Measurements from ENCODE around the gene DIPK1A.
A peak's percentile ranks its signal among the peaks of the same experiment; 100 is the strongest.

Gene DIPK1A

GRCh38 chr1:92844439-92844838 lies 116.8 kb downstream of the DIPK1A start:
- DNase-seq (ENCODE audit: insufficient read length) (no peak), FAIRE-seq (no peak)
- TF ChIP-seq TAF1 (IDR thresholded peaks at IDR 0.05; ENCODE audit: borderline replicate concordance, low read depth, low read length) (no peak), POLR2AphosphoS5 (IDR thresholded peaks at IDR 0.05; ENCODE audit: low read depth, low read length) (no peak), POLR2A (IDR thresholded peaks at IDR 0.05; ENCODE audit: low read depth, low read length) (no peak)

DNA sequence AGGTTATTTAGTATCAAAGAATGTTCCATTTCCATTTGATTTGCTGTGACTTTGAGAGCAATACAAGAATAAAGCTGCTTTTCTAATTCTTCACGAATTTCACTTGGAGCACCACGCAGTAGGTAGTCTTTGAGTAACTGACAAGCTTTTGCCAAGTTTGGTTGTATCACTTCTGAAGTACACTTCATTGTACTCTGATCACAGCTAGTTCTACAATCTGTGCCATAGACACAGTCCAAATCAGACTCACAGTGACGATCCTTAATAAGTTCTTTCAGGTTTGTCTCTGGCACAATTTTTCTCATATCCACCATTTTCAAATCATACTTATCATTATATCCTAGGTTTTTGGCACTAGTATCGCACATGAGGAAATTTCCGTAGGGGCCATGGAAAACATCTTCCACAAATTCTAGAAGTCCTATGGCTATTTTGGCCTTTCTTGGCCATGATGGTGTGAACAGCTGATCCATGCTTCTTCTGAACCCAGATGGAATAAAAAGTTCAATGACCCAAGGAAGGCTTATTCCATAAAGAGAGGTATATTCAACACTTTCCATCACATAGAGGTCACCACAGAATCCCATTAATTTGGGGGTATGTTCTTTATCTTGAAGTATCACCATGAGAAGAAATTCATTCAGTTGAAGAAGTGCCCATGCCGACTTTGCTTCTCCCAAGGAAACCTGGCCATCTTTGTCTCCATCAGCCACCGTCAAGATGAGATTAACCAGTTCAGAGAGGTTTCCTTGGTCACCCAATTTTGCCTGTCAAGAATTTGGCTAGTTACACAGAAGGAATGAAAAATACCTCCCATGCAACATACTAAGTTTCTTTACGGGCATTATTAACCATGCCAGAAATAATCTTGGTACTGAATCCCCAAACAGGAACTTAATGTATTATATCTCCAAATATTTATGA lies 117.6 kb downstream of the DIPK1A start:
- FAIRE-seq, result no peak
- DNase-seq (ENCODE audit: insufficient read length), result no peak
- no peak for TF ChIP-seq TAF1 (IDR thresholded peaks at IDR 0.05; ENCODE audit: borderline replicate concordance, low read depth, low read length)
- TF ChIP-seq POLR2AphosphoS5 (IDR thresholded peaks at IDR 0.05; ENCODE audit: low read depth, low read length), result peak; percentile 57

DNA sequence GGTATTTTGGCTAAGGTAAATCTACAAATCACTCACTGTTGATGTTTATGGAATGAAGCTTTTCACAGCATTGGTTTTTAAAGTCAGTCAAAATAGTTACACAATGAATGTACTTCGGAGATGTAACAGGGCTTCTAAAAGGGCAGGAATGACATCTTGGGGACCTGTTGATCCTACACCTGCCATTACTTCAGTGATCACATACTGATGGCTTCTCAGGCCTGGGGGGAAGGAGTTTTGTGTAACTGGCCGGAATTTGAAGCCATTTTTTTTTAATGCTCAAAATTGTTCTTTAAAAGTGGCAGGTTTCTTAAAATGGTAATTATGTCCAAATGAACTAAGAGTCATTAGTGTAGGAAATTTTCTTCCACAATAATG lies 118.2 kb downstream of the DIPK1A start:
- DNase-seq (ENCODE audit: insufficient read length) (no peak), FAIRE-seq (no peak)
- TF ChIP-seq POLR2A (IDR thresholded peaks at IDR 0.05; ENCODE audit: low read depth, low read length), result 0 out of 2 replicates have a peak, but pooled peaks have one; percentile 1
- no peak for TF ChIP-seq TAF1 (IDR thresholded peaks at IDR 0.05; ENCODE audit: borderline replicate concordance, low read depth, low read length)

GRCh38 chr1:92842082-92843045 lies 118.9 kb downstream of the DIPK1A start:
- FAIRE-seq (no peak), DNase-seq (ENCODE audit: insufficient read length) (no peak)
- no peak for TF ChIP-seq TAF1 (IDR thresholded peaks at IDR 0.05; ENCODE audit: borderline replicate concordance, low read depth, low read length)
- TF ChIP-seq POLR2A (IDR thresholded peaks at IDR 0.05; ENCODE audit: low read depth, low read length), result peak; percentile 57

DNA sequence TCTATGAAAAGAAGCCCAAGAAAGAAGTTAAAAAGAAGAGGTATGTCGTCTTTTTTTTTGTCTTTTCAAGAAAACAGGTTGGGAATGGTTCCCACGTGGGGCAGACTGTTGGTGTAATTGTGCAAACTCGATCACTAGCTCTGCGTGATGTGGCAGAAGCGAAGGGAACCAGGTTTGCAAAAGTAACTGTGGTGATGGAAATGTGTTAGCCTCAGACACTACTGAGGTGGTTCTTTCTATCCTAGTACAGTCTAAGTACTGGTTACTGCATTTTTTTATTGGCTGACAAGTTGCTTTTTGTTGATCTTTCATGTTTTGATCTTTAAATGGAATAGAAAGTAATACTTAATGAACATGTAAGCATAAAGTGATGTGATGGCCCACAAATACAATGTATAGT lies 120.7 kb downstream of the DIPK1A start:
- DNase-seq (ENCODE audit: insufficient read length) (no peak), FAIRE-seq (no peak)
- TF ChIP-seq TAF1 (IDR thresholded peaks at IDR 0.05; ENCODE audit: borderline replicate concordance, low read depth, low read length), result no peak
- TF ChIP-seq POLR2A (IDR thresholded peaks at IDR 0.05; ENCODE audit: low read depth, low read length), result 0 out of 2 replicates have a peak, but pooled peaks have one; percentile 22

- no peak for TF ChIP-seq TAF1 (IDR thresholded peaks at IDR 0.05; ENCODE audit: borderline replicate concordance, low read depth, low read length)
- no peak for TF ChIP-seq POLR2AphosphoS5 (IDR thresholded peaks at IDR 0.05; ENCODE audit: low read depth, low read length)
- TF ChIP-seq POLR2A (IDR thresholded peaks at IDR 0.05; ENCODE audit: low read depth, low read length), result no peak
- FAIRE-seq (no peak), DNase-seq (ENCODE audit: insufficient read length) (no peak)
These were observed 121.8 kb downstream of the DIPK1A start for GRCh38 chr1:92839442-92839841.

DNA sequence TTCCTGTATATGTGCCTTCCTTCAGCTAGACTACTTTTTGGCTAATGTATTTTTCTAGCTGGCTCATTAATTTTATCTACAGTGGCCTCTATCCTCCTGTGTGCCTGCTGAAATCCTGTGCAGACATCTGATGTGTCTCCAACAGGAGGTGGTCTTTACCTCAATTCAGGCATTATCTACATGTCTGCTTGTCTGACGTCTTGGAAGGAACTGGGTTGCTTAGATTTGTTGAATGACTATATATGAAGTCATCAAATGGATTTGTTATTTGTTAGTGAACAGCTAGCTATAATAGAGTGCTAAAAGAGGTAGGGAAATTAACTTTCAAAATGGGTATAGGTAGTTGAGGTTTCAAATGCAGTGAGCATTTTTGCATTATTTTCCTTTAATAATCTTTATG lies 122.7 kb downstream of the DIPK1A start:
- DNase-seq (ENCODE audit: insufficient read length) (no peak), FAIRE-seq (no peak)
- TF ChIP-seq POLR2A (IDR thresholded peaks at IDR 0.05; ENCODE audit: low read depth, low read length) (no peak), TAF1 (IDR thresholded peaks at IDR 0.05; ENCODE audit: borderline replicate concordance, low read depth, low read length) (no peak), POLR2AphosphoS5 (IDR thresholded peaks at IDR 0.05; ENCODE audit: low read depth, low read length) (no peak)

DNA sequence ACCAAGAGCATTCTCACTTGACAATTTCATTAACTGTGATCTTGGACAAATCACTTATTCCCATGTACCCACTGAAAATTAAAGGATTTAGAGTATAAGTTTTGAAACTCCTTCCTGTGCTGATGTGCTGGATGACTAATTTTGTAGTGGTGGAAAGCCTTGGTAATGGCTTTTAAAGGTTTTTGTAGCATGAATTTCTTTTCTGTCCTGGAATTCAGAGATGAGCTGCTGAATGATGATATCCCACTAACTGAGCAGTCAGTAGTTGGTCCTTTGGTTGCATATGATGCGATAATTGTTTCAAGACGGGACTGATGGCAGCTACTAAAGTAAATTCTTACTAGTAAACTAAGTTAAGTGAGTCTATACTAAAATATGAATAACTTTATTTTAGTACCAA lies 124.2 kb downstream of the DIPK1A start:
- no peak for TF ChIP-seq TAF1 (IDR thresholded peaks at IDR 0.05; ENCODE audit: borderline replicate concordance, low read depth, low read length)
- no peak; the same call in 1 of the 2 replicates for TF ChIP-seq POLR2AphosphoS5 (IDR thresholded peaks at IDR 0.05; ENCODE audit: low read depth, low read length)
- no peak for TF ChIP-seq POLR2A (IDR thresholded peaks at IDR 0.05; ENCODE audit: low read depth, low read length)
- FAIRE-seq, result no peak
- DNase-seq (ENCODE audit: insufficient read length), result no peak

DNA sequence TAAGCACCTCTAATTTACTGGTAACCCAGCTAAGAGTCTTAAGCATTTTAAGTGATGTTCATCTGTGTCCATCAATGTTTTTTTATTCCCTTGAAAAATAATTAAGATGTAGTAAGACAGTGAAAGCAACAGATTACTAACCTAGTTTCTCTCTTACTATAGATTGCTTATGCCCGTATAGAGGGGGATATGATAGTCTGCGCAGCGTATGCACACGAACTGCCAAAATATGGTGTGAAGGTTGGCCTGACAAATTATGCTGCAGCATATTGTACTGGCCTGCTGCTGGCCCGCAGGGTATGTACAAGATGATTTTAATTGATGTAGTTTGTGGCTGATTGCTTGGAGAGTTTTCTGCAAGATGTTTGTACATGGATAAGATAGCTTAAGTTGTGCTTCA lies 126.6 kb downstream of the DIPK1A start:
- DNase-seq (ENCODE audit: insufficient read length), result no peak
- FAIRE-seq, result no peak
- TF ChIP-seq POLR2AphosphoS5 (IDR thresholded peaks at IDR 0.05; ENCODE audit: low read depth, low read length), result no peak
- no peak for TF ChIP-seq TAF1 (IDR thresholded peaks at IDR 0.05; ENCODE audit: borderline replicate concordance, low read depth, low read length)
- no peak for TF ChIP-seq POLR2A (IDR thresholded peaks at IDR 0.05; ENCODE audit: low read depth, low read length)

DNA sequence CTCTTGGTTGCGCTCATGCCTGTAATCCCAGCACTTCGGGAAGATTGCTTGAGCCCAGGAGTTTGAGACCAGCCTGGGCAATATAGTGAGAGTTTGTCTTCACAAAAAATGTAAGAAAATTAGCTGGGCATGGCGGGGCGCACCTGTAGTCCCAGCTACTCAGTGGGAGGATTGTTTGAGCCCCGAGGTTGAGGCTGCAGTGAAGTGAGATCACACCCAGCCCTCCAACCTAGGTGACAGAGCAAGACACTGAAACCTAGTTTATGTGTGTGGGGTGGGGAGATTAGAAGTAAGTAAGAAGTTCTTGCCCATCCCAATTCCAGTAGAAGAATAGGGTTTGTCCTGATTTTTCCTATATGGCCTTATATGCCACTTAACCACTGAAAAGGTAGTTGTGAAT lies 127.4 kb downstream of the DIPK1A start:
- TF ChIP-seq TAF1 (IDR thresholded peaks at IDR 0.05; ENCODE audit: borderline replicate concordance, low read depth, low read length), result no peak
- TF ChIP-seq POLR2AphosphoS5 (IDR thresholded peaks at IDR 0.05; ENCODE audit: low read depth, low read length), result peak; percentile 44; the same call in 1 of the 2 replicates
- FAIRE-seq (no peak), DNase-seq (ENCODE audit: insufficient read length) (no peak)

- FAIRE-seq (no peak), DNase-seq (ENCODE audit: insufficient read length) (no peak)
- TF ChIP-seq POLR2AphosphoS5 (IDR thresholded peaks at IDR 0.05; ENCODE audit: low read depth, low read length) (no peak), POLR2A (IDR thresholded peaks at IDR 0.05; ENCODE audit: low read depth, low read length) (no peak)
These were observed 128.6 kb downstream of the DIPK1A start for GRCh38 chr1:92832537-92833114.
